Stimulated activated CD8-positive, alpha-beta memory T cell treated with anti-CD3 and anti-CD28 coated beads, Interleukin-12 subunit alpha, Interleukin-12 subunit beta, amount 100 ng/mL, for 1 hour (primary cell): Measurements from ENCODE around the gene SRGAP1.

Experiments
- DNase-seq: peaks from one replicate; pipeline ENCODE4 v3.0.0-alpha.2; 2020; ENCODE audit warnings: low read depth

SRGAP1 gene

GRCh38 chr12:63907561-63907960 lies 63.1 kb downstream of the SRGAP1 start:
- no peak for DNase-seq

- no peak for DNase-seq
Measured at GRCh38 chr12:63909746-63910145, 65.2 kb downstream of the SRGAP1 start.

- no peak for DNase-seq
Measured at GRCh38 chr12:63911341-63911740, 66.8 kb downstream of the SRGAP1 start.

GRCh38 chr12:63912651-63913050 lies 68.2 kb downstream of the SRGAP1 start:
- DNase-seq, result no peak

GRCh38 chr12:63913929-63914328 lies 69.4 kb downstream of the SRGAP1 start:
- no peak for DNase-seq

- DNase-seq, result no peak
Measured at GRCh38 chr12:63915105-63915800, 70.8 kb downstream of the SRGAP1 start.

GRCh38 chr12:63916561-63917476 lies 72.3 kb downstream of the SRGAP1 start:
- DNase-seq, result no peak

GRCh38 chr12:63917477-63917862 lies 73.0 kb downstream of the SRGAP1 start:
- no peak for DNase-seq

GRCh38 chr12:63917864-63918799 lies 73.6 kb downstream of the SRGAP1 start:
- no peak for DNase-seq

GRCh38 chr12:63918800-63919300 lies 74.3 kb downstream of the SRGAP1 start:
- DNase-seq, result no peak

- DNase-seq, result no peak
Measured at GRCh38 chr12:63919756-63920155, 75.3 kb downstream of the SRGAP1 start.

- no peak for DNase-seq
Measured at GRCh38 chr12:63921157-63921556, 76.7 kb downstream of the SRGAP1 start.

GRCh38 chr12:63922474-63922873 lies 78.0 kb downstream of the SRGAP1 start:
- DNase-seq, result no peak

- DNase-seq, result no peak
Measured at GRCh38 chr12:63924781-63925180, 80.3 kb downstream of the SRGAP1 start.

- DNase-seq, result no peak
Measured at GRCh38 chr12:63927511-63927910, 83.0 kb downstream of the SRGAP1 start.

GRCh38 chr12:63928305-63928704 lies 83.8 kb downstream of the SRGAP1 start:
- DNase-seq, result no peak

GRCh38 chr12:63929426-63929825 lies 84.9 kb downstream of the SRGAP1 start:
- no peak for DNase-seq

- no peak for DNase-seq
Measured at GRCh38 chr12:63930971-63931370, 86.5 kb downstream of the SRGAP1 start.

GRCh38 chr12:63931703-63932102 lies 87.2 kb downstream of the SRGAP1 start:
- no peak for DNase-seq

GRCh38 chr12:63934936-63935335 lies 90.4 kb downstream of the SRGAP1 start:
- no peak for DNase-seq

- no peak for DNase-seq
Measured at GRCh38 chr12:63935361-63935760, 90.9 kb downstream of the SRGAP1 start.
